GM19238 (cell line): ENCODE data around the gene PMP22.
"Not testable (repeated sequence)": the region's sequence is repeated elsewhere in the genome, so short reads cannot be mapped to it uniquely, and the experiment has no call there.

ENCODE experiments used
- DNase-seq: peaks from one replicate; pipeline ENCODE4 v3.0.0; 2011; ENCODE audit warnings: low spot score; ENCODE audit not compliant: insufficient read length

PMP22 gene

GRCh38 chr17:15213381-15214087 is 51.6 kb downstream of the PMP22 start:
- DNase-seq = no peak

- DNase-seq = no peak
These were observed 54.9 kb downstream of the PMP22 start for GRCh38 chr17:15210247-15210646.

GRCh38 chr17:15203062-15203461 is 62.1 kb downstream of the PMP22 start:
- not testable (repeated sequence) for DNase-seq

- DNase-seq = not testable (repeated sequence)
These were observed 64.6 kb downstream of the PMP22 start for GRCh38 chr17:15200574-15200973.

- no peak for DNase-seq
These were observed 67.9 kb downstream of the PMP22 start for GRCh38 chr17:15197229-15197628.

GRCh38 chr17:15194859-15195277 is 70.3 kb downstream of the PMP22 start:
- no peak for DNase-seq

GRCh38 chr17:15185625-15185991 is 79.5 kb downstream of the PMP22 start:
- no peak for DNase-seq

GRCh38 chr17:15184872-15185624 is 80.1 kb downstream of the PMP22 start:
- DNase-seq = no peak

GRCh38 chr17:15181816-15182215 is 83.3 kb downstream of the PMP22 start:
- no peak for DNase-seq

GRCh38 chr17:15181333-15181732 is 83.8 kb downstream of the PMP22 start:
- DNase-seq = no peak

- no peak for DNase-seq
These were observed 85.0 kb downstream of the PMP22 start for GRCh38 chr17:15180121-15180561.
